Lung (tissue), 12 donors: ENCODE data around the gene SPAG6. TPM values are rescaled to one million over a fixed set of nuclear protein-coding genes. Genes with fewer than 3 reads are reported as not detected.

ENCODE experiments used
- ATAC-seq: fragments of 200-7000 bp; cut with Tn5 transposase; one replicate; pipeline ENCODE4 v1.9.1; 2020; ENCODE audit warnings: moderate number of reproducible peaks; ENCODE audit not compliant: insufficient read depth, low FRiP score
- DNase-seq, 3 donors: peaks; one replicate each; pipeline ENCODE4 v3.0.0-alpha.2; 2013 to 2017
- H3K27ac ChIP-seq, 2 donors: one replicate each; pipeline ENCODE4 v1.5.1; 2013; ENCODE audit warnings: mild to moderate bottlenecking in 2 of 2, moderate library complexity in 2 of 2, control low read depth in 1 of 2, inconsistent platforms in 1 of 2, low read depth in 1 of 2, low read length in 1 of 2
- H3K27me3 ChIP-seq, 3 donors: one replicate each; pipeline ENCODE4 v1.5.1; 2013; ENCODE audit warnings: low read length in 2 of 3; ENCODE audit not compliant: control insufficient read depth in 3 of 3, insufficient read depth in 3 of 3
- H3K36me3 ChIP-seq, 4 donors: one replicate each; pipeline ENCODE4 v1.5.1; 2013; ENCODE audit warnings: low read length in 4 of 4, mild to moderate bottlenecking in 1 of 4, moderate library complexity in 1 of 4; ENCODE audit not compliant: control insufficient read depth in 4 of 4, insufficient read depth in 4 of 4
- H3K4me1 ChIP-seq, 5 donors: one replicate each; pipeline ENCODE4 v1.5.1; 2013; ENCODE audit warnings: low read length in 5 of 5, mild to moderate bottlenecking in 2 of 5, moderate library complexity in 1 of 5; ENCODE audit not compliant: control insufficient read depth in 5 of 5, insufficient read depth in 5 of 5
- H3K4me3 ChIP-seq: one replicate; pipeline ENCODE4 v1.5.1; 2013; ENCODE audit warnings: mild to moderate bottlenecking, control low read depth, moderate library complexity
- H3K9ac ChIP-seq, 2 donors: one replicate each; pipeline ENCODE4 v1.5.1; 2013; ENCODE audit warnings: low read length in 2 of 2, control low read depth in 1 of 2; ENCODE audit not compliant: insufficient read depth in 1 of 2
- H3K9me3 ChIP-seq, 4 donors: one replicate each; pipeline ENCODE4 v1.5.1; 2013; ENCODE audit warnings: low read length in 3 of 4, mild to moderate bottlenecking in 1 of 4, moderate library complexity in 1 of 4; ENCODE audit not compliant: control insufficient read depth in 4 of 4, insufficient read depth in 3 of 4
- CTCF ChIP-seq: IDR thresholded peaks from 2 replicates; pipeline ENCODE4 v1.5.1; 2012; ENCODE audit warnings: mild to moderate bottlenecking; ENCODE audit errors: control extremely low read depth, extremely low read depth
- WGBS, 2 donors: extraction: QIAGEN DNeasy Blood & Tissue Kit; methylation state at CpG; one replicate each; pipeline ENCODE4 v1.1.7; 2013; 5-methylcytosine and 5-hydroxymethylcytosine counted together
- polyA plus RNA-seq, 2 donors: library from polyadenylated mRNA; stranded (reverse); fragments of 200-250 nt; gene quantifications; one replicate each; pipeline ENCODE4 v1.2.1, GENCODE V29; 2013
- total RNA-seq, 2 donors: library from RNA; depleted of rRNA in 1 of 2; stranded (reverse); fragments of >200 nt in 1 of 2; gene quantifications; one replicate each; pipeline ENCODE4 v1.2.1, GENCODE V29; 2014 to 2021
- donor health status: control.
- donor health status: control.
- donor health status: Bipolar disorder and iron deficiency.
- donor health status: healthy.
- donor health status: DM: yes; HTN: yes; CAD: no.

Gene SPAG6
- total and polyA plus RNA-seq, 4 donors, result 12.2 to 40.1 (median 23.6) TPM

DNA sequence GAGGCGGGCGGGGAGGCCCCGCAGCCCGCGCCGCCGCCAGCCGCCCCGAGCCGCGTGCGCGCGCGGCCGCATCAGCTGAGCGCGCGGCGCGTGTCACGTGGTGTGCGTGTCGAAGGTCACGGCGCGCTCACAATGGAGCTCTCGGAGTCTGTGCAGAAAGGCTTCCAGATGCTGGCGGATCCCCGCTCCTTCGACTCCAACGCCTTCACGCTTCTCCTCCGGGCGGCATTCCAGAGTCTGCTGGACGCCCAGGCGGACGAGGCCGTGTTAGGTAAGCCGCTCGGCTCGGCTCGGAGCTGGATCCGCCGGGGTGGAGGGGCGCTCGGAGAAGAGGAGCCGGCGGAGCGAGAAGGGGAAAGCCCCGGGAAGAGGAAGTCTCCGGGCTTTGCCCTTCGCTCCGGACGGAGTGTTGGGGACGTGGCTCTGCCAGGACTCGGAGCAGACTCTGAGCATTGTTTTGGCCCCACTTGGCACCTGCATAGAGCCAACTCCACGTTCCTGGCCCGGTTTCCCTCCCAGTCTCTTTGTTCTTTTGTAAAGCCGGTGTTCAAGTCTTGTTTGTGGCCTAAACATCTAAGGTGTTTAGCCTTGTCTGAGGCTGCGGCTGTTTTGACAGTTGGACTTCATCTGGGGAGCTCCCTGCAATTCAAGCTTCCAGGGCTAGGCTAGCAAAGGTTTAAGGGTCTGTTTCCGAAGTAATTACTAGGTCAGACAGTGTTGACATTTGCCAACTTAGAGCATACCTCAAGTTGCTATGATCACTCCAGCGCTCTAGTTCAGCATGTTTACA, 28.8 kb upstream of the SPAG6 start, which contains the start of gene COMMD3:
COMMD3 (plus strand) TSS at position 103 of the 790 bp plus-strand sequence; CDS start at position 133, 30 bp downstream.
- no peak for TF ChIP-seq CTCF
- ATAC-seq, result peak; percentile 87
- DNase-seq, result peak; percentile 92 to 97 (median 95)
- H3K9ac ChIP-seq, result peak within 1 kb of the TSS; percentile 86 to 94
- peak within 1 kb of the TSS; percentile 90 for H3K4me3 ChIP-seq
- H3K36me3 ChIP-seq, result no peaks in the 10 kb centered on the region
- WGBS, 2 donors, result 0 to 1% methylated on average over 54 to 63 of the region's 63 CpGs
- H3K27me3 ChIP-seq, result peaks cover 0 to 13% (median 6%) of the 10 kb centered on the region in 3 donors
- H3K4me1 ChIP-seq, result peaks cover 0 to 17% (median 0%) of the 10 kb centered on the region in 5 donors
- no peaks in the 10 kb centered on the region for H3K9me3 ChIP-seq
- H3K27ac ChIP-seq, result peak within 1 kb of the TSS; percentile 94 to 97

DNA sequence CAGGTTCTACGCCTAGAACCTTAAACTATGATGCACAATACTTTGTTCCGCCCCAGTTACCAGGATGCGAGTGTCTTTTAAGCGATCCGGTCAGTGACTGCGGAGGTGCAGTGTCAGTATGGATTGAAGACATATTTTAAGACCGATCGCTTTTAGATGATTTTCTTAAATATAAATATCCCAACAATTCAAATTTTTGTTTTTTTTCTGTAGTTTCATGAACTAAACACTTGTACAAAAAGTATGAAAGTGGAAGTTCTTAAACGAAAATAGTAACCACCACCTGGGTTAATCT, 28.3 kb upstream of the SPAG6 start:
- H3K9ac ChIP-seq, result peak overlapping the region; percentile 86 to 94
- H3K27me3 ChIP-seq, result peaks cover 0 to 13% (median 7%) of the 10 kb centered on the region in 3 donors
- H3K4me3 ChIP-seq, result peak overlapping the region; percentile 90
- H3K36me3 ChIP-seq, result no peaks in the 10 kb centered on the region
- H3K27ac ChIP-seq, result peak overlapping the region; percentile 92 to 97
- H3K4me1 ChIP-seq, result peaks cover 0 to 17% (median 0%) of the 10 kb centered on the region in 5 donors
- no peak for ATAC-seq
- DNase-seq, result no peak
- no peaks in the 10 kb centered on the region for H3K9me3 ChIP-seq
- WGBS, 2 donors, result 4 to 10% methylated on average over 9 of the region's 9 CpGs
- no peak for TF ChIP-seq CTCF

GRCh38 chr10:22317771-22318565, 27.3 kb upstream of the SPAG6 start:
- H3K4me3 ChIP-seq, result no peak overlapping the region
- no peak for TF ChIP-seq CTCF
- no peaks in the 10 kb centered on the region for H3K9me3 ChIP-seq
- H3K9ac ChIP-seq, result no peak overlapping the region
- peaks cover 0 to 22% (median 16%) of the 10 kb centered on the region in 3 donors for H3K27me3 ChIP-seq
- H3K27ac ChIP-seq, result no peak overlapping the region
- DNase-seq (peak in 2 of 3 donors; percentile 4 to 31), ATAC-seq (no peak)
- H3K4me1 ChIP-seq, result peaks cover 0 to 25% (median 5%) of the 10 kb centered on the region in 5 donors
- 88 to 92% methylated on average over 6 of the region's 6 CpGs for WGBS, 2 donors
- no peaks in the 10 kb centered on the region for H3K36me3 ChIP-seq
